GM23338 (cell line): ENCODE results near the gene VAMP8. TPM values are rescaled to one million over a fixed set of nuclear protein-coding genes. Genes with fewer than 3 reads are reported as not detected.

ENCODE experiments used
- ATAC-seq: fragments of 200-7000 bp; cut with Tn5 transposase; 3 replicates; pipeline ENCODE4 v1.9.1; 2020
- DNase-seq: peaks from one replicate; pipeline ENCODE4 v3.0.0-alpha.2; 2015; ENCODE audit warnings: low spot score
- H2AFZ ChIP-seq: fragments of 200-600 bp; sonication (generic); 2 replicates; pipeline ENCODE4 v1.8.0; 2016; ENCODE audit warnings: antibody characterized with exemption, mild to moderate bottlenecking, moderate library complexity
- H3F3A ChIP-seq: fragments of 200-600 bp; sonication (generic); replicated peaks from 2 replicates; pipeline ENCODE4 v1.8.0; 2017; ENCODE audit warnings: antibody characterized with exemption, mixed run types, low read depth
- H3K27ac ChIP-seq: fragments of 200-600 bp; sonication (generic); 2 replicates; pipeline ENCODE4 v1.6.1; 2016; ENCODE audit warnings: low read depth
- H3K27me3 ChIP-seq: fragments of 200-600 bp; sonication (generic); 2 replicates; pipeline ENCODE4 v1.8.0; 2016; ENCODE audit warnings: mild to moderate bottlenecking, mixed run types, moderate library complexity; ENCODE audit not compliant: insufficient read depth
- H3K36me3 ChIP-seq: fragments of 200-600 bp; sonication (generic); 2 replicates; pipeline ENCODE4 v1.8.0; 2016; ENCODE audit warnings: mild to moderate bottlenecking; ENCODE audit not compliant: insufficient read depth
- H3K4me1 ChIP-seq: fragments of 200-600 bp; sonication (generic); 2 replicates; pipeline ENCODE4 v1.8.0; 2016; ENCODE audit warnings: mild to moderate bottlenecking, moderate library complexity; ENCODE audit not compliant: insufficient read depth
- H3K4me2 ChIP-seq: fragments of 200-600 bp; sonication (generic); 2 replicates; pipeline ENCODE4 v1.7.1; 2017; ENCODE audit warnings: mixed run types
- H3K4me3 ChIP-seq: fragments of 200-600 bp; sonication (generic); 2 replicates; pipeline ENCODE4 v1.6.1; 2016; ENCODE audit warnings: mixed run types
- H3K79me2 ChIP-seq: fragments of 200-600 bp; sonication (generic); replicated peaks from 2 replicates; pipeline ENCODE4 v1.8.0; 2017; ENCODE audit warnings: mild to moderate bottlenecking; ENCODE audit not compliant: insufficient read depth
- H3K9me2 ChIP-seq: fragments of 200-600 bp; sonication (generic); 2 replicates; pipeline ENCODE4 v1.8.0; 2017; ENCODE audit not compliant: insufficient read depth
- H4K20me1 ChIP-seq: fragments of 200-600 bp; sonication (generic); replicated peaks from 2 replicates; pipeline ENCODE4 v1.8.0; 2017; ENCODE audit warnings: mild to moderate bottlenecking; ENCODE audit not compliant: insufficient read depth
- H3K27ac Mint-ChIP-seq: 2 replicates; pipeline ENCODE4 v1.8.0; 2020; ENCODE audit warnings: inconsistent platforms, mild to moderate bottlenecking, moderate library complexity, mixed read lengths
- H3K27me3 Mint-ChIP-seq: 3 replicates; pipeline ENCODE4 v1.8.0; 2022; ENCODE audit warnings: low read depth, mild to moderate bottlenecking, moderate library complexity, mixed read lengths, inconsistent platforms; ENCODE audit not compliant: insufficient read depth, poor library complexity
- H3K36me3 Mint-ChIP-seq: 3 replicates; pipeline ENCODE4 v1.8.0; 2021; ENCODE audit warnings: low read depth, mild to moderate bottlenecking, inconsistent platforms, moderate library complexity, mixed read lengths
- H3K4me1 Mint-ChIP-seq: 3 replicates; pipeline ENCODE4 v1.8.0; 2020; ENCODE audit warnings: mild to moderate bottlenecking, inconsistent platforms, mixed read lengths
- H3K4me3 Mint-ChIP-seq: 3 replicates; pipeline ENCODE4 v1.8.0; 2021; ENCODE audit warnings: moderate library complexity, mild to moderate bottlenecking, inconsistent platforms, mixed read lengths
- H3K9me3 Mint-ChIP-seq: 3 replicates; pipeline ENCODE4 v1.8.0; 2020; ENCODE audit warnings: moderate library complexity, mild to moderate bottlenecking, inconsistent platforms, mixed read lengths
- CREB1 ChIP-seq: fragments of 250-450 bp; sonication (Bioruptor Pico); IDR thresholded peaks from 2 replicates; pipeline ENCODE4 v1.5.0; 2020; ENCODE audit warnings: low read depth, mild to moderate bottlenecking, moderate library complexity
- EZH2 ChIP-seq: fragments of 200-600 bp; sonication (generic); IDR thresholded peaks from one replicate; pipeline ENCODE4 v1.8.0; 2017; ENCODE audit warnings: antibody characterized with exemption, mild to moderate bottlenecking, low read depth; ENCODE audit not compliant: unreplicated experiment
- EZH2phosphoT487 ChIP-seq: fragments of 200-600 bp; sonication (generic); IDR thresholded peaks from one replicate; pipeline ENCODE4 v1.8.1; 2018; ENCODE audit warnings: antibody characterized with exemption; ENCODE audit not compliant: unreplicated experiment
- JUNB ChIP-seq: IDR thresholded peaks from one replicate; pipeline ENCODE4 v1.6.1; 2016; ENCODE audit warnings: antibody characterized with exemption; ENCODE audit not compliant: unreplicated experiment
- POLR2AphosphoS5 ChIP-seq: IDR thresholded peaks from 2 replicates; pipeline ENCODE4 v1.6.1; 2016; ENCODE audit warnings: antibody characterized with exemption, low read depth
- REST ChIP-seq: IDR thresholded peaks from one replicate; pipeline ENCODE4 v1.6.1; 2018; ENCODE audit warnings: antibody characterized with exemption; ENCODE audit not compliant: unreplicated experiment
- STAT1 ChIP-seq: IDR thresholded peaks from one replicate; pipeline ENCODE4 v1.6.1; 2016; ENCODE audit warnings: antibody characterized with exemption; ENCODE audit not compliant: unreplicated experiment
- ZNF114 ChIP-seq: fragments of 250-450 bp; sonication (Bioruptor Pico); IDR thresholded peaks from 2 replicates; pipeline ENCODE4 v1.5.0; 2020; ENCODE audit warnings: mild to moderate bottlenecking, moderate library complexity
- ZNF331 ChIP-seq: fragments of 250-450 bp; sonication (Bioruptor Pico); IDR thresholded peaks from 2 replicates; pipeline ENCODE4 v1.5.0; 2020; ENCODE audit warnings: low read depth, mild to moderate bottlenecking, moderate library complexity
- polyA plus RNA-seq: library from polyadenylated mRNA; unstranded; fragments of >200 nt; fragmentation: Nextera tagmentation; extraction: Ambion mirVana; gene quantifications from 2 replicates; pipeline ENCODE4 v1.2.1, GENCODE V29; 2016
- total RNA-seq: library from RNA; depleted of rRNA; stranded (reverse); fragments of >200 nt; shearing (Covaris generic); gene quantifications from 2 replicates; pipeline ENCODE4 v1.2.3, GENCODE V29; 2014

Gene VAMP8
- total and polyA plus RNA-seq, 2 experiments from 2014 or later = 16.3 to 71.7 TPM

- Histone ChIP-seq H3K27me3 (peaks cover 31% of the 10 kb centered on the region), H3F3A (0 out of 2 replicates have a peak, but pooled peaks cover 3% of the 10 kb centered on the region), H3K27ac (no peak within 1 kb of the TSS), H3K36me3 (no peaks in the 10 kb centered on the region), H3K4me1 (peaks cover 13% of the 10 kb centered on the region; the same call in 1 of the 2 replicates), H2AFZ (peak within 1 kb of the TSS; percentile 95), H3K79me2 (no peaks in the 10 kb centered on the region), H3K9me2 (no peaks in the 10 kb centered on the region), H3K4me3 (peak within 1 kb of the TSS; percentile 65), H3K4me2 (peak within 1 kb of the TSS; percentile 86), H4K20me1 (no peaks in the 10 kb centered on the region)
- DNase-seq = peak; percentile 55
- Mint-ChIP-seq H3K27ac (no peak within 1 kb of the TSS), H3K4me3 (peak within 1 kb of the TSS; percentile 67), H3K9me3 (0 out of 3 replicates have a peak, but pooled peaks cover 3% of the 10 kb centered on the region), H3K36me3 (peaks cover 10% of the 10 kb centered on the region; the same call in 1 of the 3 replicates), H3K4me1 (peaks cover 14% of the 10 kb centered on the region), H3K27me3 (peaks cover 28% of the 10 kb centered on the region)
- ATAC-seq = peak; percentile 87
- TF ChIP-seq POLR2AphosphoS5 = peak; percentile 48; the same call in 1 of the 2 replicates
- no peak for TF ChIP-seq ZNF114 (CRISPR knock-in tag)
- TF ChIP-seq EZH2phosphoT487 = no peak
- TF ChIP-seq EZH2 = no peak
- TF ChIP-seq CREB1 (CRISPR knock-in tag) = no peak
Observed at GRCh38 chr2:85584354-85584856, 7.0 kb downstream of the VAMP8 start, which contains the start of gene VAMP5. VAMP5 (plus strand) TSS chr2:85584431; CDS start chr2:85584491, 60 bp downstream.

GRCh38 chr2:85584857-85585780 lies 7.7 kb downstream of the VAMP8 start:
- peak overlapping the region; percentile 95 for H2AFZ ChIP-seq
- H3K27me3 ChIP-seq = peaks cover 31% of the 10 kb centered on the region
- DNase-seq (peak; percentile 29), ATAC-seq (peak; percentile 37)
- H3F3A ChIP-seq = 0 out of 2 replicates have a peak, but pooled peaks cover 3% of the 10 kb centered on the region
- peak overlapping the region; percentile 86 for H3K4me2 ChIP-seq
- H3K27me3 Mint-ChIP-seq = peaks cover 28% of the 10 kb centered on the region
- H3K4me3 ChIP-seq = peak overlapping the region; percentile 65
- H3K4me3 Mint-ChIP-seq = peak overlapping the region; percentile 63
- no peak for TF ChIP-seq CREB1 (CRISPR knock-in tag)
- TF ChIP-seq JUNB = no peak
- no peak for TF ChIP-seq ZNF331 (CRISPR knock-in tag)
- no peak for TF ChIP-seq ZNF114 (CRISPR knock-in tag)
- no peak for TF ChIP-seq STAT1
- TF ChIP-seq EZH2 = no peak
- TF ChIP-seq REST = no peak
- no peak for TF ChIP-seq POLR2AphosphoS5
- H3K4me1 Mint-ChIP-seq = peaks cover 11% of the 10 kb centered on the region
- H4K20me1 ChIP-seq = no peaks in the 10 kb centered on the region
- H3K9me2 ChIP-seq = no peaks in the 10 kb centered on the region
- H3K9me3 Mint-ChIP-seq = 0 out of 3 replicates have a peak, but pooled peaks cover 3% of the 10 kb centered on the region
- peaks cover 7% of the 10 kb centered on the region; the same call in 1 of the 2 replicates for H3K4me1 ChIP-seq
- peaks cover 10% of the 10 kb centered on the region; the same call in 1 of the 3 replicates for H3K36me3 Mint-ChIP-seq
- no peaks in the 10 kb centered on the region for H3K79me2 ChIP-seq
- no peak overlapping the region for H3K27ac ChIP-seq
- H3K27ac Mint-ChIP-seq = no peak overlapping the region
- no peaks in the 10 kb centered on the region for H3K36me3 ChIP-seq
